ENCODE measurements around the gene ITGA5. TPM values are rescaled to one million over a fixed set of nuclear protein-coding genes. Genes with fewer than 3 reads are reported as not detected.

The ITGA5 gene
- total and polyA plus RNA-seq, 9 of the 15 experiments (the other 6 are each of a cell fraction or from before 2014, with no cell fraction given), result 9.1 to 82.1 (median 47.4) TPM

DNA sequence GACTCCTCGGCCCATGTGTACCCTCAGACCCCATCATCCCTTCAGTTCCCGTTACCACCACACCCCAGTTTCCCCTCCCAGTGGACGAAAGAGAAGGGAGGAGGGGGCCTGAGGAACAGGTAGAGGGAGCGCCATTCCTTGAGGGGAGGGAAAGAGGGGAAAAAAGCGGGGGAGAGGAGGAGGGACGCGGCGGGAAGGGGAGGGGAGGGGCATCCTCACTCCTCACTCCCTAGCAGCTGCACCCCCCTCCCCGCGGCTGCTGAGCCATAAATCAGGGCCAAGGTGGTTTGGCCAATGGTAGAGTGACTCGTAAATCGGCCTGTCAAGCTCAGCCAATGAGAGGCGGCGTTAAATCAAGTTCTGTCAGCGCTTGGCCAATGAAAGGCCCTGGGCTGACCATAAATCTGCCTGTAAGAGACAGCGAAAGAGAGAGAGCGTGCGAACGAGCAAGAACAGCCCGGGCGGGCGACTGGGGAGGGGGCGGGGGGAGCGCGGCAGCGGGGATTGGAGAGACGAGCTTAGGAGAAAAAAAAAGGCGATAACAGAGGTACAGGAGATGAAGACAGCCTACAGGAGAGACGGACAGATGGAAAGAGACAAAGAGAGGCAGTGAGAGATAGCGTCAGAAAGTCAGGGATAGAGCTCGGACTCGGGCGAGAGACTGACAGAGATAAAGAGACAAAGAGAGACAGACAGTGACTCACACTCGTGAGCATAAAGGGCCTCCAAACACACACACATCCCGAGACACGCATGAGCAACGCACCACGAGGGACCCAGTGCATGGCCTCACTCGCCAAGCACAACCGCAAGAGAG, 59.9 kb downstream of the ITGA5 start:
- CTCF ChIA-PET (ENCODE audit: low intra/inter-chr PET ratio), result interaction anchor here (0.6 to 3.9 kb wide), 9 partner anchors 21 to 143 kb away, joined by 3 to 34 read pairs (median 6); no protein-coding TSS in a partner anchor
- Histone ChIP-seq H2AFZ (ENCODE audit: low read depth, low read length) (peak overlapping the region; percentile 79), H3K27ac (ENCODE audit: extremely low read depth, low read depth, low read length) (peak overlapping the region; percentile 90), H3K36me3 (ENCODE audit: control insufficient read depth, insufficient read depth, low read length) (no peaks in the 10 kb centered on the region), H4K20me1 (replicated peaks; ENCODE audit: control insufficient read depth, insufficient read depth, low read length) (no peaks in the 10 kb centered on the region), H3K27me3 (ENCODE audit: control insufficient read depth in 2 of 2, insufficient read depth in 2 of 2, low read length in 2 of 2) (no peaks in the 10 kb centered on the region), H3K4me1 (replicated peaks in 1 of 2; ENCODE audit: control insufficient read depth in 2 of 2, insufficient read depth in 2 of 2, low read length in 2 of 2) (peaks cover 34 to 43% of the 10 kb centered on the region in 2 experiments), H3K4me2 (ENCODE audit: insufficient read depth, low read length) (peak overlapping the region; percentile 99), H3K9ac (ENCODE audit: insufficient read depth in 1 of 2, low read depth in 2 of 2, low read length in 2 of 2) (peak overlapping the region; percentile 85 to 89), H3K79me2 (ENCODE audit: control insufficient read depth, insufficient read depth, low read length) (peaks cover 26% of the 10 kb centered on the region; the same call in 2 of the 3 replicates), H3K9me1 (ENCODE audit: control insufficient read depth, insufficient read depth, low read length) (no peaks in the 10 kb centered on the region), H3K9me3 (replicated peaks; ENCODE audit: control insufficient read depth, insufficient read depth, low read depth, low read length) (no peaks in the 10 kb centered on the region), H3K4me3 (peak overlapping the region; percentile 53)
- peak; percentile 88 for ATAC-seq
- POLR2A ChIA-PET, result interaction anchor here (0.6 to 5.8 kb wide), 27 partner anchors 8 to 158 kb away, joined by 3 to 57 read pairs (median 7); partner anchors contain the start of genes CBX5, COPZ1, HNRNPA1 and NFE2
- peak; percentile 98 to 100 (median 99) for DNase-seq (ENCODE audit: extremely low read depth in 1 of 4, low spot score in 3 of 4)
- no TSS peak for BruUV-seq (replicated peaks)
- intact Hi-C loops (cut with micrococcal nuclease) (loop anchor here (1.0 kb wide), 3 partner anchors 22 to 79 kb away; partner anchors contain the start of genes CBX5 and HNRNPA1), in situ Hi-C loops (cut with MboI) (no loop called here)
- FAIRE-seq, result peak; percentile 100
- 2% methylated on average over 26 of the region's 40 CpGs for WGBS (ENCODE audit: insufficient coverage, low coverage, missing lambda C conversion rate)
- 0 out of 2 replicates have a peak, but pooled peaks have one; percentile 21 for TF ChIP-seq KDM2B (CRISPR knock-in tag; IDR thresholded peaks at IDR 0.05)
- TF ChIP-seq MEF2D (tag; conservative IDR thresholded peaks at IDR 0.05; ENCODE audit: low read depth), result peak; percentile 79
- TF ChIP-seq, protein P1, sequence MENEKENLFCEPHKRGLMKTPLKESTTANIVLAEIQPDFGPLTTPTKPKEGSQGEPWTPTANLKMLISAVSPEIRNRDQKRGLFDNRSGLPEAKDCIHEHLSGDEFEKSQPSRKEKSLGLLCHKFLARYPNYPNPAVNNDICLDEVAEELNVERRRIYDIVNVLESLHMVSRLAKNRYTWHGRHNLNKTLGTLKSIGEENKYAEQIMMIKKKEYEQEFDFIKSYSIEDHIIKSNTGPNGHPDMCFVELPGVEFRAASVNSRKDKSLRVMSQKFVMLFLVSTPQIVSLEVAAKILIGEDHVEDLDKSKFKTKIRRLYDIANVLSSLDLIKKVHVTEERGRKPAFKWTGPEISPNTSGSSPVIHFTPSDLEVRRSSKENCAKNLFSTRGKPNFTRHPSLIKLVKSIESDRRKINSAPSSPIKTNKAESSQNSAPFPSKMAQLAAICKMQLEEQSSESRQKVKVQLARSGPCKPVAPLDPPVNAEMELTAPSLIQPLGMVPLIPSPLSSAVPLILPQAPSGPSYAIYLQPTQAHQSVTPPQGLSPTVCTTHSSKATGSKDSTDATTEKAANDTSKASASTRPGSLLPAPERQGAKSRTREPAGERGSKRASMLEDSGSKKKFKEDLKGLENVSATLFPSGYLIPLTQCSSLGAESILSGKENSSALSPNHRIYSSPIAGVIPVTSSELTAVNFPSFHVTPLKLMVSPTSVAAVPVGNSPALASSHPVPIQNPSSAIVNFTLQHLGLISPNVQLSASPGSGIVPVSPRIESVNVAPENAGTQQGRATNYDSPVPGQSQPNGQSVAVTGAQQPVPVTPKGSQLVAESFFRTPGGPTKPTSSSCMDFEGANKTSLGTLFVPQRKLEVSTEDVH (IDR thresholded peaks at IDR 0.05; ENCODE audit: low read depth, partially characterized antibody), result peak; percentile 80
- TF ChIP-seq, protein P2, sequence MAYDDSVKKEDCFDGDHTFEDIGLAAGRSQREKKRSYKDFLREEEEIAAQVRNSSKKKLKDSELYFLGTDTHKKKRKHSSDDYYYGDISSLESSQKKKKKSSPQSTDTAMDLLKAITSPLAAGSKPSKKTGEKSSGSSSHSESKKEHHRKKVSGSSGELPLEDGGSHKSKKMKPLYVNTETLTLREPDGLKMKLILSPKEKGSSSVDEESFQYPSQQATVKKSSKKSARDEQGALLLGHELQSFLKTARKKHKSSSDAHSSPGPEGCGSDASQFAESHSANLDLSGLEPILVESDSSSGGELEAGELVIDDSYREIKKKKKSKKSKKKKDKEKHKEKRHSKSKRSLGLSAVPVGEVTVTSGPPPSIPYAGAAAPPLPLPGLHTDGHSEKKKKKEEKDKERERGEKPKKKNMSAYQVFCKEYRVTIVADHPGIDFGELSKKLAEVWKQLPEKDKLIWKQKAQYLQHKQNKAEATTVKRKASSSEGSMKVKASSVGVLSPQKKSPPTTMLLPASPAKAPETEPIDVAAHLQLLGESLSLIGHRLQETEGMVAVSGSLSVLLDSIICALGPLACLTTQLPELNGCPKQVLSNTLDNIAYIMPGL (CRISPR knock-in tag; IDR thresholded peaks at IDR 0.05), result no peak
- TF ChIP-seq MAZ (CRISPR knock-in tag; conservative IDR thresholded peaks at IDR 0.05 in 1 of 2, IDR thresholded peaks at IDR 0.05 in 1 of 2), result peak; percentile 99; a peak in 3 of 4 replicates
- no peak for TF ChIP-seq ZNF311 (CRISPR knock-in tag; IDR thresholded peaks at IDR 0.05)
- TF ChIP-seq BHLHE40 (IDR thresholded peaks at IDR 0.05; ENCODE audit: low read length), result peak; percentile 88
- peak; percentile 98 for TF ChIP-seq EP300 (IDR thresholded peaks at IDR 0.05; ENCODE audit: low read length)
- TF ChIP-seq, protein P3, sequence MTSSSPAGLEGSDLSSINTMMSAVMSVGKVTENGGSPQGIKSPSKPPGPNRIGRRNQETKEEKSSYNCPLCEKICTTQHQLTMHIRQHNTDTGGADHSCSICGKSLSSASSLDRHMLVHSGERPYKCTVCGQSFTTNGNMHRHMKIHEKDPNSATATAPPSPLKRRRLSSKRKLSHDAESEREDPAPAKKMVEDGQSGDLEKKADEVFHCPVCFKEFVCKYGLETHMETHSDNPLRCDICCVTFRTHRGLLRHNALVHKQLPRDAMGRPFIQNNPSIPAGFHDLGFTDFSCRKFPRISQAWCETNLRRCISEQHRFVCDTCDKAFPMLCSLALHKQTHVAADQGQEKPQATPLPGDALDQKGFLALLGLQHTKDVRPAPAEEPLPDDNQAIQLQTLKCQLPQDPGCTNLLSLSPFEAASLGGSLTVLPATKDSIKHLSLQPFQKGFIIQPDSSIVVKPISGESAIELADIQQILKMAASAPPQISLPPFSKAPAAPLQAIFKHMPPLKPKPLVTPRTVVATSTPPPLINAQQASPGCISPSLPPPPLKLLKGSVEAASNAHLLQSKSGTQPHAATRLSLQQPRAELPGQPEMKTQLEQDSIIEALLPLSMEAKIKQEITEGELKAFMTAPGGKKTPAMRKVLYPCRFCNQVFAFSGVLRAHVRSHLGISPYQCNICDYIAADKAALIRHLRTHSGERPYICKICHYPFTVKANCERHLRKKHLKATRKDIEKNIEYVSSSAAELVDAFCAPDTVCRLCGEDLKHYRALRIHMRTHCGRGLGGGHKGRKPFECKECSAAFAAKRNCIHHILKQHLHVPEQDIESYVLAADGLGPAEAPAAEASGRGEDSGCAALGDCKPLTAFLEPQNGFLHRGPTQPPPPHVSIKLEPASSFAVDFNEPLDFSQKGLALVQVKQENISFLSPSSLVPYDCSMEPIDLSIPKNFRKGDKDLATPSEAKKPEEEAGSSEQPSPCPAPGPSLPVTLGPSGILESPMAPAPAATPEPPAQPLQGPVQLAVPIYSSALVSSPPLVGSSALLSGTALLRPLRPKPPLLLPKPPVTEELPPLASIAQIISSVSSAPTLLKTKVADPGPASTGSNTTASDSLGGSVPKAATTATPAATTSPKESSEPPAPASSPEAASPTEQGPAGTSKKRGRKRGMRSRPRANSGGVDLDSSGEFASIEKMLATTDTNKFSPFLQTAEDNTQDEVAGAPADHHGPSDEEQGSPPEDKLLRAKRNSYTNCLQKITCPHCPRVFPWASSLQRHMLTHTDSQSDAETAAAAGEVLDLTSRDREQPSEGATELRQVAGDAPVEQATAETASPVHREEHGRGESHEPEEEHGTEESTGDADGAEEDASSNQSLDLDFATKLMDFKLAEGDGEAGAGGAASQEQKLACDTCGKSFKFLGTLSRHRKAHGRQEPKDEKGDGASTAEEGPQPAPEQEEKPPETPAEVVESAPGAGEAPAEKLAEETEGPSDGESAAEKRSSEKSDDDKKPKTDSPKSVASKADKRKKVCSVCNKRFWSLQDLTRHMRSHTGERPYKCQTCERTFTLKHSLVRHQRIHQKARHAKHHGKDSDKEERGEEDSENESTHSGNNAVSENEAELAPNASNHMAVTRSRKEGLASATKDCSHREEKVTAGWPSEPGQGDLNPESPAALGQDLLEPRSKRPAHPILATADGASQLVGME (CRISPR knock-in tag; IDR thresholded peaks at IDR 0.05), result 0 out of 2 replicates have a peak, but pooled peaks have one; percentile 74
- no peak for TF ChIP-seq ZNF24 (IDR thresholded peaks at IDR 0.05)
